B cell (primary cell): Measurements from ENCODE around the gene STXBP6.

Experiments
- EZH2 ChIP-seq: IDR thresholded peaks from 2 replicates; pipeline ENCODE4 v1.6.1; 2012; ENCODE audit warnings: borderline replicate concordance, low read depth, mild to moderate bottlenecking, moderate library complexity, low read length; ENCODE audit not compliant: insufficient read depth, poor library complexity, severe bottlenecking
- TF ChIP-seq, protein P1 (sequence below): fragments of 200-600 bp; IDR thresholded peaks from one replicate; pipeline ENCODE4 v1.8.0; 2022; ENCODE audit warnings: antibody characterized with exemption, mild to moderate bottlenecking

DNA sequence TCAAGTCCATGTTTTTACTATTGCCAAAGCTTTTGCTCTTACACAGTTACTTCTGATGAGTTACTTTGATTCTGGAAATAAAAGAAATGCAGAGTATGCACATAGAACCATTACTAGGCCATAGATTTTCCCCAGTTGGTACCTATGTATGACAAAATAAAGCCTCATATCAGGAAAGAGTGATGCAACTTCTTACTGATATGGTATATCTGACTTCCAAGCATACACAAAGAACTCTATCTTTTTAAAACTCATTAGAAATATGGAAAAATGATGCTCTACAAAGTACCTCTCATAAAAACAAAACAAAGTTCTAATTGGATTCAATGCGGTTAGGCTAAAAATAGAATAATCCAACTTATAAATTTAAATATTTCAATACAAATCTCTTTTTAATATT, 92.1 kb downstream of the STXBP6 start:
- TF ChIP-seq, protein P1, sequence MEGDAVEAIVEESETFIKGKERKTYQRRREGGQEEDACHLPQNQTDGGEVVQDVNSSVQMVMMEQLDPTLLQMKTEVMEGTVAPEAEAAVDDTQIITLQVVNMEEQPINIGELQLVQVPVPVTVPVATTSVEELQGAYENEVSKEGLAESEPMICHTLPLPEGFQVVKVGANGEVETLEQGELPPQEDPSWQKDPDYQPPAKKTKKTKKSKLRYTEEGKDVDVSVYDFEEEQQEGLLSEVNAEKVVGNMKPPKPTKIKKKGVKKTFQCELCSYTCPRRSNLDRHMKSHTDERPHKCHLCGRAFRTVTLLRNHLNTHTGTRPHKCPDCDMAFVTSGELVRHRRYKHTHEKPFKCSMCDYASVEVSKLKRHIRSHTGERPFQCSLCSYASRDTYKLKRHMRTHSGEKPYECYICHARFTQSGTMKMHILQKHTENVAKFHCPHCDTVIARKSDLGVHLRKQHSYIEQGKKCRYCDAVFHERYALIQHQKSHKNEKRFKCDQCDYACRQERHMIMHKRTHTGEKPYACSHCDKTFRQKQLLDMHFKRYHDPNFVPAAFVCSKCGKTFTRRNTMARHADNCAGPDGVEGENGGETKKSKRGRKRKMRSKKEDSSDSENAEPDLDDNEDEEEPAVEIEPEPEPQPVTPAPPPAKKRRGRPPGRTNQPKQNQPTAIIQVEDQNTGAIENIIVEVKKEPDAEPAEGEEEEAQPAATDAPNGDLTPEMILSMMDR, result no peak
- TF ChIP-seq EZH2, result no peak
